ENCODE measurements around the gene RXRA. TPM values are rescaled to one million over a fixed set of nuclear protein-coding genes. Genes with fewer than 3 reads are reported as not detected.

The RXRA gene
- total and polyA plus RNA-seq, 2 of the 13 experiments (the other 11 are each of a cell fraction or from before 2014, with no cell fraction given): 18.9 to 29.2 TPM

DNA sequence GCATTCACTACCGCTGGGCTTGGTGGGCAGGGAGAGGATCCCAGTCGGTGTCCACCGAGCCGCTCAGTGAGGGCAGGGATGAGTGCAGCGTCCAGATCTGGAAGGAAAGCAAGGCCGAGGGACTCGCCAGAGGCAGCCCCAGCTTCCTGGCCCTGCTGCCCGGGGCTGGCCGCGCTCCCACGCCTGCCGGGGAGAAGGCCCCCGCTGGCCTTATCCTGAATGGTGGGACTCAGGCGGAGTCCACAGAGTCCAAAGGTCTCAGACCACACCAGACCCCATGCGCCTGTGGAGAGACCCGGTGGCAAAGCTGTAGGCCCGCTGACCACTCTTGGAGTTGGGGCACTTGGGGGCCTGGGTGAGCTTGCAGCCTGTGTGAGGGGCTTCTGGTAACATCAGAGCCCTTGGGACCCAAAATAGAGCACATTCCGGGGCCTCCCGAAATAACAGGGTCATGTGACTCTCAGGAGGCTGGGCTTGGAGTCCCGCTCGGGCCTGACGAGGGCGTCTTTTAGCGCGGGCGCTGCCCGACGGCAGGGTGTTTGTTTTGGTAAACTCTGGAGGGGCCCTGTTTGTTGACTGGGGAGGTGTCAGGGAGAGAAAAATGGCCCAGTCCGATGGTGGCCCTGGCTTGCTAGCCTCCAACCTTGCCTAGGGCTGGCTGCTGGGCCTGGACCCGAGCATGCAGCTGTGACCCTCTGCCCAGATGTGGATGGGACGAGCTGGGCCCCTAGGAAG lies 2.8 kb downstream of the RXRA start (continued):
- TF ChIP-seq ZNF670 (CRISPR knock-in tag; IDR thresholded peaks at IDR 0.05; ENCODE audit: borderline replicate concordance) (no peak; the same call in 1 of the 2 replicates), ZEB1 (IDR thresholded peaks at IDR 0.05; ENCODE audit: insufficient replicate concordance, low read depth) (no peak), TSC22D2 (CRISPR knock-in tag; IDR thresholded peaks at IDR 0.05; ENCODE audit: borderline replicate concordance) (no peak), PPARG (CRISPR knock-in tag; conservative IDR thresholded peaks at IDR 0.05) (no peak), MIER2 (CRISPR knock-in tag; IDR thresholded peaks at IDR 0.05) (no peak), SATB2 (CRISPR knock-in tag; IDR thresholded peaks at IDR 0.05) (no peak; the same call in 1 of the 2 replicates), PHF21A (CRISPR knock-in tag; IDR thresholded peaks at IDR 0.05) (peak; percentile 77; the same call in 1 of the 2 replicates), ZFP37 (CRISPR knock-in tag; IDR thresholded peaks at IDR 0.05; ENCODE audit: borderline replicate concordance) (peak; percentile 82; the same call in 1 of the 2 replicates), ETV6 (CRISPR knock-in tag; conservative IDR thresholded peaks at IDR 0.05) (no peak), SAP130 (CRISPR knock-in tag; IDR thresholded peaks at IDR 0.05; ENCODE audit: low read depth) (peak; percentile 57), KIAA2018 (CRISPR knock-in tag; IDR thresholded peaks at IDR 0.05; ENCODE audit: borderline replicate concordance) (no peak), ZNF24 (IDR thresholded peaks at IDR 0.05) (no peak), KDM5A (IDR thresholded peaks at IDR 0.05; ENCODE audit: borderline replicate concordance, low read length) (no peak; the same call in 1 of the 2 replicates), IKZF4 (CRISPR knock-in tag; IDR thresholded peaks at IDR 0.05; ENCODE audit: borderline replicate concordance, low read depth, not compliant biosample characterization) (no peak), ZNF468 (CRISPR knock-in tag; IDR thresholded peaks at IDR 0.05) (0 out of 2 replicates have a peak, but pooled peaks have one; percentile 44), ZFX (CRISPR knock-in tag; IDR thresholded peaks at IDR 0.05; ENCODE audit: low read depth) (peak; percentile 90), ZNF160 (CRISPR knock-in tag; IDR thresholded peaks at IDR 0.05) (0 out of 2 replicates have a peak, but pooled peaks have one; percentile 59)
- TF ChIP-seq, protein P1, sequence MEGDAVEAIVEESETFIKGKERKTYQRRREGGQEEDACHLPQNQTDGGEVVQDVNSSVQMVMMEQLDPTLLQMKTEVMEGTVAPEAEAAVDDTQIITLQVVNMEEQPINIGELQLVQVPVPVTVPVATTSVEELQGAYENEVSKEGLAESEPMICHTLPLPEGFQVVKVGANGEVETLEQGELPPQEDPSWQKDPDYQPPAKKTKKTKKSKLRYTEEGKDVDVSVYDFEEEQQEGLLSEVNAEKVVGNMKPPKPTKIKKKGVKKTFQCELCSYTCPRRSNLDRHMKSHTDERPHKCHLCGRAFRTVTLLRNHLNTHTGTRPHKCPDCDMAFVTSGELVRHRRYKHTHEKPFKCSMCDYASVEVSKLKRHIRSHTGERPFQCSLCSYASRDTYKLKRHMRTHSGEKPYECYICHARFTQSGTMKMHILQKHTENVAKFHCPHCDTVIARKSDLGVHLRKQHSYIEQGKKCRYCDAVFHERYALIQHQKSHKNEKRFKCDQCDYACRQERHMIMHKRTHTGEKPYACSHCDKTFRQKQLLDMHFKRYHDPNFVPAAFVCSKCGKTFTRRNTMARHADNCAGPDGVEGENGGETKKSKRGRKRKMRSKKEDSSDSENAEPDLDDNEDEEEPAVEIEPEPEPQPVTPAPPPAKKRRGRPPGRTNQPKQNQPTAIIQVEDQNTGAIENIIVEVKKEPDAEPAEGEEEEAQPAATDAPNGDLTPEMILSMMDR (CRISPR knock-in tag; IDR thresholded peaks at IDR 0.05): peak; percentile 50
- TF ChIP-seq, protein P2, sequence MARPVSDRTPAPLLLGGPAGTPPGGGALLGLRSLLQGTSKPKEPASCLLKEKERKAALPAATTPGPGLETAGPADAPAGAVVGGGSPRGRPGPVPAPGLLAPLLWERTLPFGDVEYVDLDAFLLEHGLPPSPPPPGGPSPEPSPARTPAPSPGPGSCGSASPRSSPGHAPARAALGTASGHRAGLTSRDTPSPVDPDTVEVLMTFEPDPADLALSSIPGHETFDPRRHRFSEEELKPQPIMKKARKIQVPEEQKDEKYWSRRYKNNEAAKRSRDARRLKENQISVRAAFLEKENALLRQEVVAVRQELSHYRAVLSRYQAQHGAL (CRISPR knock-in tag; IDR thresholded peaks at IDR 0.05; ENCODE audit: not compliant biosample characterization): no peak
